HepG2 (cell line): ENCODE measurements around the gene ADI1. TPM values are rescaled to one million over a fixed set of nuclear protein-coding genes. Genes with fewer than 3 reads are reported as not detected.

Source experiments
- ASH2L ChIP-seq: fragments of 300-600, 200-600 bp; sonication (generic); IDR thresholded peaks from 2 replicates; pipeline ENCODE4 v1.7.0; 2017; ENCODE audit warnings: low read depth, mild to moderate bottlenecking, moderate library complexity, mixed read lengths, low read length; ENCODE audit not compliant: insufficient read length
- CSRNP1 ChIP-seq: sonication (generic); formaldehyde crosslinking; IDR thresholded peaks from 2 replicates; pipeline ENCODE4 v1.8.1; 2023; ENCODE audit warnings: mild to moderate bottlenecking, missing genetic modification reagents
- FOSL2 ChIP-seq: sonication (generic); formaldehyde crosslinking; IDR thresholded peaks from 2 replicates; pipeline ENCODE4 v1.4.0; 2020; ENCODE audit warnings: missing genetic modification reagents
- GATA4 ChIP-seq: sonication (generic); IDR thresholded peaks from 2 replicates; pipeline ENCODE4 v1.6.1; 2016; ENCODE audit warnings: antibody characterized with exemption, low read depth, borderline replicate concordance
- GLI4 ChIP-seq: sonication (generic); formaldehyde crosslinking; IDR thresholded peaks from 2 replicates; pipeline ENCODE4 v1.5.1; 2020; ENCODE audit warnings: missing genetic modification reagents, mild to moderate bottlenecking, moderate library complexity, borderline replicate concordance
- JUND ChIP-seq: sonication (generic); formaldehyde crosslinking; IDR thresholded peaks from 2 replicates; pipeline ENCODE4 v1.8.0; 2022; ENCODE audit warnings: mild to moderate bottlenecking, missing genetic modification reagents
- KAT7 ChIP-seq: IDR thresholded peaks from 2 replicates; pipeline ENCODE4 v1.6.1; 2018; ENCODE audit warnings: borderline replicate concordance, missing compliant biosample characterization
- MBNL3 ChIP-seq: fragments of 250-450 bp; sonication (Bioruptor Pico); conservative IDR thresholded peaks from 2 replicates; pipeline ENCODE4 v1.8.0; 2022; ENCODE audit warnings: mild to moderate bottlenecking, inconsistent platforms
- NFE2L1 ChIP-seq: sonication (generic); formaldehyde crosslinking; IDR thresholded peaks from 2 replicates; pipeline ENCODE4 v1.4.0; 2020; ENCODE audit warnings: missing genetic modification reagents, mild to moderate bottlenecking, borderline replicate concordance
- RARA ChIP-seq: IDR thresholded peaks from 2 replicates; pipeline ENCODE4 v1.6.1; 2016; ENCODE audit warnings: missing genetic modification reagents, missing compliant biosample characterization
- SMAD3 ChIP-seq: sonication (generic); formaldehyde crosslinking; IDR thresholded peaks from 2 replicates; pipeline ENCODE4 v1.4.0; 2020; ENCODE audit warnings: missing genetic modification reagents
- TP53 ChIP-seq: sonication (generic); formaldehyde crosslinking; conservative IDR thresholded peaks from 2 replicates; pipeline ENCODE4 v1.4.0; 2020; ENCODE audit warnings: missing genetic modification reagents
- ZFP37 ChIP-seq: sonication (generic); formaldehyde crosslinking; IDR thresholded peaks from 2 replicates; pipeline ENCODE4 v1.4.0; 2020; ENCODE audit warnings: missing genetic modification reagents, borderline replicate concordance
- ZKSCAN1 ChIP-seq: fragments of 150-350 bp; IDR thresholded peaks from 2 replicates; pipeline ENCODE4 v1.6.1; 2014; ENCODE audit warnings: low read length
- ZNF337 ChIP-seq: sonication (generic); formaldehyde crosslinking; IDR thresholded peaks from 2 replicates; pipeline ENCODE4 v1.5.1; 2020; ENCODE audit warnings: missing genetic modification reagents, low read depth, mild to moderate bottlenecking, borderline replicate concordance
- ZNF354B ChIP-seq: sonication (generic); formaldehyde crosslinking; IDR thresholded peaks from 2 replicates; pipeline ENCODE4 v1.8.0; 2022; ENCODE audit warnings: mild to moderate bottlenecking, missing genetic modification reagents
- ZNF549 ChIP-seq: sonication (generic); formaldehyde crosslinking; IDR thresholded peaks from 2 replicates; pipeline ENCODE4 v1.5.0; 2020; ENCODE audit warnings: missing genetic modification reagents
- ZNF646 ChIP-seq: sonication (generic); formaldehyde crosslinking; IDR thresholded peaks from 2 replicates; pipeline ENCODE4 v1.9.0; 2021; ENCODE audit warnings: mild to moderate bottlenecking, missing genetic modification reagents
- polyA plus RNA-seq, 8 experiments: library from polyadenylated mRNA; depleted of rRNA in 3 of 8; stranded (reverse) in 7 of 8; unstranded in 1 of 8; fragments of >200 nt; fragmentation: Illumina TruSeq in 4 of 8; extraction: Trizol in 4 of 8; gene quantifications; 2 replicates each; pipeline versions ENCODE4 v1.2.1 to v1.2.3, GENCODE V29; 2011 to 2016; ENCODE audit warnings: low read depth in 4 of 8, missing spikeins in 1 of 8, mixed read lengths in 1 of 8; ENCODE audit not compliant: insufficient read depth in 1 of 8
- total RNA-seq, 5 experiments: library from RNA; depleted of rRNA; stranded (reverse); fragments of >200 nt; fragmentation: Illumina TruSeq; extraction: Trizol; gene quantifications; 2 replicates each; pipeline ENCODE4 v1.2.3, GENCODE V29; 2016; ENCODE audit warnings: low read depth in 1 of 5
- TF ChIP-seq, protein P1 (sequence below): sonication (generic); formaldehyde crosslinking; IDR thresholded peaks from 2 replicates; pipeline ENCODE4 v1.4.0; 2020; ENCODE audit warnings: mild to moderate bottlenecking, missing genetic modification reagents

ADI1 gene
- total and polyA plus RNA-seq, 2 of the 13 experiments (the other 11 are each of a cell fraction or from before 2014, with no cell fraction given) = 28.7 to 123 TPM

- TF ChIP-seq GATA4 (no peak), ZNF549 (CRISPR knock-in tag) (0 out of 2 replicates have a peak, but pooled peaks have one; percentile 54), ZKSCAN1 (no peak), ASH2L (peak; percentile 51), KAT7 (CRISPR knock-in tag) (0 out of 2 replicates have a peak, but pooled peaks have one; percentile 67), ZNF337 (CRISPR knock-in tag) (0 out of 2 replicates have a peak, but pooled peaks have one; percentile 1), TP53 (CRISPR knock-in tag) (0 out of 2 replicates have a peak, but pooled peaks have one; percentile 63), JUND (CRISPR knock-in tag) (no peak), MBNL3 (CRISPR knock-in tag) (no peak), ZNF354B (CRISPR knock-in tag) (no peak), ZNF646 (CRISPR knock-in tag) (no peak; the same call in 1 of the 2 replicates), ZFP37 (CRISPR knock-in tag) (peak; percentile 85; the same call in 1 of the 2 replicates), GLI4 (CRISPR knock-in tag) (no peak), RARA (CRISPR knock-in tag) (no peak; the same call in none of the 2 replicates), SMAD3 (CRISPR knock-in tag) (no peak), NFE2L1 (CRISPR knock-in tag) (no peak), FOSL2 (no peak), CSRNP1 (CRISPR knock-in tag) (no peak; the same call in 1 of the 2 replicates)
- TF ChIP-seq, protein P1, sequence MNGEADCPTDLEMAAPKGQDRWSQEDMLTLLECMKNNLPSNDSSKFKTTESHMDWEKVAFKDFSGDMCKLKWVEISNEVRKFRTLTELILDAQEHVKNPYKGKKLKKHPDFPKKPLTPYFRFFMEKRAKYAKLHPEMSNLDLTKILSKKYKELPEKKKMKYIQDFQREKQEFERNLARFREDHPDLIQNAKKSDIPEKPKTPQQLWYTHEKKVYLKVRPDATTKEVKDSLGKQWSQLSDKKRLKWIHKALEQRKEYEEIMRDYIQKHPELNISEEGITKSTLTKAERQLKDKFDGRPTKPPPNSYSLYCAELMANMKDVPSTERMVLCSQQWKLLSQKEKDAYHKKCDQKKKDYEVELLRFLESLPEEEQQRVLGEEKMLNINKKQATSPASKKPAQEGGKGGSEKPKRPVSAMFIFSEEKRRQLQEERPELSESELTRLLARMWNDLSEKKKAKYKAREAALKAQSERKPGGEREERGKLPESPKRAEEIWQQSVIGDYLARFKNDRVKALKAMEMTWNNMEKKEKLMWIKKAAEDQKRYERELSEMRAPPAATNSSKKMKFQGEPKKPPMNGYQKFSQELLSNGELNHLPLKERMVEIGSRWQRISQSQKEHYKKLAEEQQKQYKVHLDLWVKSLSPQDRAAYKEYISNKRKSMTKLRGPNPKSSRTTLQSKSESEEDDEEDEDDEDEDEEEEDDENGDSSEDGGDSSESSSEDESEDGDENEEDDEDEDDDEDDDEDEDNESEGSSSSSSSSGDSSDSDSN = no peak; the same call in 1 of the 2 replicates
Observed at GRCh38 chr2:3518496-3519254, 656 bp downstream of the ADI1 start (continued).
